ENCODE results near the gene TRNT1. TPM values are rescaled to one million over a fixed set of nuclear protein-coding genes. Genes with fewer than 3 reads are reported as not detected.

Gene TRNT1
- total RNA-seq, 1 experiment from 2014 or later = 26.2 TPM

- POLR2A ChIA-PET (ENCODE audit: unreplicated experiment) = interaction anchor here (0.6 kb wide), 1 partner anchor 12 kb away, joined by 3 read pairs; no protein-coding TSS in a partner anchor
- Histone ChIP-seq H2AFZ (ENCODE audit: low read length) (no peak overlapping the region), H3F3A (ENCODE audit: low read length, unreplicated experiment) (no peaks in the 10 kb centered on the region), H3K9me3 (ENCODE audit: low read length) (no peaks in the 10 kb centered on the region), H3K79me2 (ENCODE audit: low read length) (peaks cover 3% of the 10 kb centered on the region; the same call in 1 of the 2 replicates), H4K20me1 (ENCODE audit: low read length) (no peaks in the 10 kb centered on the region; the same call in 1 of the 2 replicates), H3K27me3 (ENCODE audit: low read length) (no peaks in the 10 kb centered on the region), H3K4me3 (ENCODE audit: low read length) (no peak overlapping the region), H3K36me3 (ENCODE audit: low read depth, low read length) (peaks cover 75% of the 10 kb centered on the region), H3K4me2 (ENCODE audit: low read length) (no peak overlapping the region), H3K27ac (ENCODE audit: low read length) (no peak overlapping the region), H3K9me2 (replicated peaks; ENCODE audit: low read length) (no peaks in the 10 kb centered on the region), H3K9ac (ENCODE audit: low read length) (no peak overlapping the region), H3K4me1 (ENCODE audit: insufficient read depth, low read length) (no peaks in the 10 kb centered on the region; the same call in 1 of the 2 replicates)
- CTCF ChIA-PET = no interaction called here
- TF ChIP-seq EZH2phosphoT487 (IDR thresholded peaks at IDR 0.05; ENCODE audit: borderline replicate concordance, low read length) (no peak), CTCF (conservative IDR thresholded peaks at IDR 0.05; ENCODE audit: low read depth, low read length) (no peak), EZH2 (IDR thresholded peaks at IDR 0.05; ENCODE audit: low read length, unreplicated experiment) (no peak)
- no peak for ATAC-seq
- BruUV-seq (replicated peaks) = no TSS peak
- DNase-seq = no peak
- intact Hi-C loops (cut with micrococcal nuclease) = loop anchor here (5.0 kb wide), 1 partner anchor 35 kb away; the partner anchor contains the start of gene CRBN
These were observed 15.2 kb downstream of the TRNT1 start for GRCh38 chr3:3141939-3142338.

GRCh38 chr3:3145831-3146230 lies 19.1 kb downstream of the TRNT1 start:
- Histone ChIP-seq H4K20me1 (ENCODE audit: low read length) (peaks cover 5% of the 10 kb centered on the region; the same call in 1 of the 2 replicates), H3K4me2 (ENCODE audit: low read length) (no peak overlapping the region), H3K27ac (ENCODE audit: low read length) (no peak overlapping the region), H3K9ac (ENCODE audit: low read length) (no peak overlapping the region), H3K9me3 (ENCODE audit: low read length) (no peaks in the 10 kb centered on the region), H3K9me2 (replicated peaks; ENCODE audit: low read length) (no peaks in the 10 kb centered on the region), H3K36me3 (ENCODE audit: low read depth, low read length) (peaks cover 86% of the 10 kb centered on the region), H3K27me3 (ENCODE audit: low read length) (no peaks in the 10 kb centered on the region), H3K4me1 (ENCODE audit: insufficient read depth, low read length) (peaks cover 13% of the 10 kb centered on the region), H3F3A (ENCODE audit: low read length, unreplicated experiment) (peaks cover 9% of the 10 kb centered on the region), H2AFZ (ENCODE audit: low read length) (no peak overlapping the region), H3K79me2 (ENCODE audit: low read length) (no peaks in the 10 kb centered on the region), H3K4me3 (ENCODE audit: low read length) (no peak overlapping the region)
- ATAC-seq = no peak
- BruUV-seq (replicated peaks) = no TSS peak
- ChIA-PET POLR2A (ENCODE audit: unreplicated experiment) (no interaction called here), CTCF (no interaction called here)
- intact Hi-C loops (cut with micrococcal nuclease) = no loop called here
- DNase-seq = no peak
- TF ChIP-seq CTCF (conservative IDR thresholded peaks at IDR 0.05; ENCODE audit: low read depth, low read length) (no peak), EZH2 (IDR thresholded peaks at IDR 0.05; ENCODE audit: low read length, unreplicated experiment) (no peak), EZH2phosphoT487 (IDR thresholded peaks at IDR 0.05; ENCODE audit: borderline replicate concordance, low read length) (no peak)

GRCh38 chr3:3149560-3149959 lies 22.8 kb downstream of the TRNT1 start:
- Histone ChIP-seq H3F3A (ENCODE audit: low read length, unreplicated experiment) (peaks cover 9% of the 10 kb centered on the region), H3K9me2 (replicated peaks; ENCODE audit: low read length) (no peaks in the 10 kb centered on the region), H3K4me1 (ENCODE audit: insufficient read depth, low read length) (peaks cover 14% of the 10 kb centered on the region), H3K9ac (ENCODE audit: low read length) (no peak overlapping the region), H3K4me2 (ENCODE audit: low read length) (no peak overlapping the region), H3K27ac (ENCODE audit: low read length) (no peak overlapping the region), H3K27me3 (ENCODE audit: low read length) (no peaks in the 10 kb centered on the region), H3K4me3 (ENCODE audit: low read length) (no peak overlapping the region), H2AFZ (ENCODE audit: low read length) (no peak overlapping the region), H4K20me1 (ENCODE audit: low read length) (peaks cover 5% of the 10 kb centered on the region; the same call in 1 of the 2 replicates), H3K36me3 (ENCODE audit: low read depth, low read length) (peaks cover 86% of the 10 kb centered on the region), H3K79me2 (ENCODE audit: low read length) (no peaks in the 10 kb centered on the region), H3K9me3 (ENCODE audit: low read length) (no peaks in the 10 kb centered on the region)
- DNase-seq (no peak), ATAC-seq (no peak)
- POLR2A ChIA-PET (ENCODE audit: unreplicated experiment) = no interaction called here
- no TSS peak for BruUV-seq (replicated peaks)
- no peak for TF ChIP-seq EZH2phosphoT487 (IDR thresholded peaks at IDR 0.05; ENCODE audit: borderline replicate concordance, low read length)
- no peak for TF ChIP-seq CTCF (conservative IDR thresholded peaks at IDR 0.05; ENCODE audit: low read depth, low read length)
- no peak for TF ChIP-seq EZH2 (IDR thresholded peaks at IDR 0.05; ENCODE audit: low read length, unreplicated experiment)
- CTCF ChIA-PET = no interaction called here
- intact Hi-C loops (cut with micrococcal nuclease) = no loop called here
